B cell (primary cell): ENCODE results near the gene MRPL17.

Experiments used
- EZH2 ChIP-seq: IDR thresholded peaks from 2 replicates; pipeline ENCODE4 v1.6.1; 2012; ENCODE audit warnings: borderline replicate concordance, low read depth, mild to moderate bottlenecking, moderate library complexity, low read length; ENCODE audit not compliant: insufficient read depth, poor library complexity, severe bottlenecking
- TF ChIP-seq, protein P1 (sequence below): fragments of 200-600 bp; IDR thresholded peaks from one replicate; pipeline ENCODE4 v1.8.0; 2022; ENCODE audit warnings: antibody characterized with exemption, mild to moderate bottlenecking

DNA sequence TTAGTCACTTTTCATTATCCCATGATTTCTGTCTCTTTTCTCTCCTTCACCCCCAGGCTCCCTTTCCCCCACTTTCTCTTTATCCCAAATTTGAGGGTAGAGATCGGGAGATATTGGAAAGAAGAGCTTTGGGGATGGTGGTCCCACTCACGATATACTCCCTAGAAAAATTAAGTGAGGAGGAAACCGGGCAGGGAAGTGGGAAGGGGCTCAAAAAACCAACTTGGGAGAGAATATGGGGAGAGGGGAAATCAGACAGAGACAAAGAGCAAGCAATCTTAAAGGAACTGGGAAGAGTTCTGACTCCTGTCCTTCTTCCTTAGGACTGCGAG is 26.6 kb downstream of the MRPL17 start:
- TF ChIP-seq, protein P1, sequence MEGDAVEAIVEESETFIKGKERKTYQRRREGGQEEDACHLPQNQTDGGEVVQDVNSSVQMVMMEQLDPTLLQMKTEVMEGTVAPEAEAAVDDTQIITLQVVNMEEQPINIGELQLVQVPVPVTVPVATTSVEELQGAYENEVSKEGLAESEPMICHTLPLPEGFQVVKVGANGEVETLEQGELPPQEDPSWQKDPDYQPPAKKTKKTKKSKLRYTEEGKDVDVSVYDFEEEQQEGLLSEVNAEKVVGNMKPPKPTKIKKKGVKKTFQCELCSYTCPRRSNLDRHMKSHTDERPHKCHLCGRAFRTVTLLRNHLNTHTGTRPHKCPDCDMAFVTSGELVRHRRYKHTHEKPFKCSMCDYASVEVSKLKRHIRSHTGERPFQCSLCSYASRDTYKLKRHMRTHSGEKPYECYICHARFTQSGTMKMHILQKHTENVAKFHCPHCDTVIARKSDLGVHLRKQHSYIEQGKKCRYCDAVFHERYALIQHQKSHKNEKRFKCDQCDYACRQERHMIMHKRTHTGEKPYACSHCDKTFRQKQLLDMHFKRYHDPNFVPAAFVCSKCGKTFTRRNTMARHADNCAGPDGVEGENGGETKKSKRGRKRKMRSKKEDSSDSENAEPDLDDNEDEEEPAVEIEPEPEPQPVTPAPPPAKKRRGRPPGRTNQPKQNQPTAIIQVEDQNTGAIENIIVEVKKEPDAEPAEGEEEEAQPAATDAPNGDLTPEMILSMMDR, result no peak
- no peak for TF ChIP-seq EZH2
